Panc1 (cell line): Measurements from ENCODE around the gene NKAIN2. TPM values are rescaled to one million over a fixed set of nuclear protein-coding genes. Genes with fewer than 3 reads are reported as not detected.

Source experiments
- ATAC-seq: fragments of 200-7000 bp; cut with Tn5 transposase; 2 replicates; pipeline ENCODE4 v1.9.1; 2020; ENCODE audit warnings: mild to moderate bottlenecking, moderate library complexity
- BruUV-seq: library from RNA; stranded (reverse); fragments of 400-500 nt; replicated peaks from 2 replicates; lab custom pipeline; 2021; lab: Mats Ljungman, UMichigan
- CTCF ChIA-PET: fragments of 300-600 bp; sonication (Branson Sonifier 250); formaldehyde crosslinking; loops from one replicate; lab custom pipeline; 2022; ENCODE audit warnings: antibody characterized with exemption; lab: Charles Lee
- POLR2A ChIA-PET: fragments of 300-600 bp; sonication (Branson Sonifier 250); formaldehyde crosslinking; loops from one replicate; lab custom pipeline; 2022; ENCODE audit warnings: antibody characterized with exemption; lab: Charles Lee
- DNase-seq: peaks from one replicate; pipeline ENCODE4 v3.0.0-alpha.2; 2010; ENCODE audit warnings: low read depth, low spot score
- H3K27ac ChIP-seq: 2 replicates; pipeline ENCODE4 v1.5.1; 2011; ENCODE audit warnings: mild to moderate bottlenecking, low read length, inconsistent platforms
- H3K27me3 ChIP-seq: fragments of 200-500 bp; sonication (Bioruptor generic); 2 replicates; pipeline ENCODE4 v1.6.0; 2014; ENCODE audit warnings: low read length, inconsistent platforms; ENCODE audit not compliant: control insufficient read depth, insufficient read depth
- H3K36me3 ChIP-seq: fragments of 200-500 bp; sonication (Bioruptor generic); 2 replicates; pipeline ENCODE4 v1.5.1; 2014; ENCODE audit warnings: inconsistent platforms, mild to moderate bottlenecking, low read length, moderate library complexity; ENCODE audit not compliant: control insufficient read depth, insufficient read depth
- H3K4me1 ChIP-seq: 2 replicates; pipeline ENCODE4 v1.5.1; 2011; ENCODE audit warnings: inconsistent platforms, mild to moderate bottlenecking, low read length, moderate library complexity; ENCODE audit not compliant: control insufficient read depth, insufficient read depth
- H3K4me3 ChIP-seq, 2 experiments: 2 replicates each; pipeline ENCODE4 v1.5.1; 2011 to 2012; ENCODE audit warnings: low read depth in 2 of 2, low read length in 2 of 2, mild to moderate bottlenecking in 2 of 2, inconsistent platforms in 1 of 2, moderate library complexity in 1 of 2
- H3K9me3 ChIP-seq: fragments of 200-500 bp; sonication (Bioruptor generic); 2 replicates; pipeline ENCODE4 v1.5.1; 2014; ENCODE audit warnings: low read depth, mild to moderate bottlenecking, inconsistent platforms, low read length, moderate library complexity; ENCODE audit not compliant: control insufficient read depth, insufficient read depth
- CTCF ChIP-seq: fragments of 450-650 bp; IDR thresholded peaks from 2 replicates; pipeline ENCODE4 v1.5.1; 2017; ENCODE audit warnings: mild to moderate bottlenecking
- POLR2AphosphoS5 ChIP-seq: IDR thresholded peaks from 2 replicates; pipeline ENCODE4 v1.6.1; 2012; ENCODE audit warnings: mild to moderate bottlenecking, low read depth, low read length, moderate library complexity
- REST ChIP-seq, 2 experiments: IDR thresholded peaks; 2 replicates each; pipeline ENCODE4 v1.6.1; 2011 to 2012; ENCODE audit warnings: low read depth in 2 of 2, control low read depth in 1 of 2, low read length in 1 of 2, mild to moderate bottlenecking in 1 of 2, moderate library complexity in 1 of 2; ENCODE audit not compliant: insufficient read depth in 1 of 2
- SIN3A ChIP-seq: IDR thresholded peaks from 2 replicates; pipeline ENCODE4 v1.6.1; 2012; ENCODE audit warnings: low read depth, mild to moderate bottlenecking, low read length, moderate library complexity, borderline replicate concordance; ENCODE audit not compliant: insufficient read depth
- TCF7L2 ChIP-seq: IDR thresholded peaks from 2 replicates; pipeline ENCODE4 v1.6.1; 2011; ENCODE audit warnings: mild to moderate bottlenecking, low read depth, low read length, inconsistent platforms
- in situ Hi-C: cut with HindIII; loops from 2 replicates; pipeline ENCODE4 v1.10.0; 2016; ENCODE audit warnings: low sequenced_read_pairs, low pct_unique_long_range_greater_than_20kb
- intact Hi-C: fragments of 100-400 bp; cut with micrococcal nuclease; formaldehyde crosslinking; loops from one replicate; pipeline ENCODE4 v1.10.0; 2022; ENCODE audit not compliant: unreplicated experiment
- total RNA-seq: library from RNA; stranded (reverse); gene quantifications from one replicate; pipeline ENCODE4 v1.2.1, GENCODE V29; 2021; ENCODE audit not compliant: unreplicated experiment

The NKAIN2 gene
- total RNA-seq, 1 experiment from 2014 or later = 2.6 TPM

- H3K4me3 ChIP-seq = no peak overlapping the region
- TF ChIP-seq CTCF = no peak
- TF ChIP-seq POLR2AphosphoS5 = no peak
- no peak for TF ChIP-seq REST (IDR thresholded peaks at IDR 0.05; ENCODE audit: insufficient read depth in 1 of 2, low read depth in 2 of 2, low read length in 1 of 2)
- TF ChIP-seq TCF7L2 = no peak
- no peak for TF ChIP-seq SIN3A
- ChIA-PET CTCF (no interaction called here), POLR2A (no interaction called here)
- no TSS peak for BruUV-seq
- DNase-seq (no peak), ATAC-seq (no peak)
- H3K27me3 ChIP-seq = no peaks in the 10 kb centered on the region
- no peak overlapping the region for H3K27ac ChIP-seq
- H3K4me1 ChIP-seq = peaks cover 11% of the 10 kb centered on the region
- in situ Hi-C loops (no loop called here), intact Hi-C loops (no loop called here)
- H3K9me3 ChIP-seq = no peaks in the 10 kb centered on the region
- no peaks in the 10 kb centered on the region for H3K36me3 ChIP-seq
These were observed 25.8 kb downstream of the NKAIN2 start for GRCh38 chr6:123829302-123829953.

GRCh38 chr6:123830120-123830519 is 26.5 kb downstream of the NKAIN2 start:
- Histone ChIP-seq H3K27me3 (no peaks in the 10 kb centered on the region), H3K27ac (peak overlapping the region; percentile 20; the same call in 1 of the 2 replicates), H3K36me3 (no peaks in the 10 kb centered on the region), H3K9me3 (no peaks in the 10 kb centered on the region), H3K4me3 (no peak overlapping the region), H3K4me1 (peaks cover 11% of the 10 kb centered on the region)
- no peak for DNase-seq
- no peak for TF ChIP-seq SIN3A
- no peak for TF ChIP-seq CTCF
- no peak for TF ChIP-seq POLR2AphosphoS5
- TF ChIP-seq TCF7L2 = peak; percentile 64
- no peak for TF ChIP-seq REST (IDR thresholded peaks at IDR 0.05; ENCODE audit: insufficient read depth in 1 of 2, low read depth in 2 of 2, low read length in 1 of 2)
- ChIA-PET CTCF (no interaction called here), POLR2A (no interaction called here)
- in situ Hi-C loops (no loop called here), intact Hi-C loops (no loop called here)
- BruUV-seq = no TSS peak
- ATAC-seq = peak; percentile 21; the same call in 1 of the 2 replicates
